ENCODE results near the gene CYP2W1.

Gene CYP2W1

GRCh38 chr7:994592-995308 lies 11.8 kb downstream of the CYP2W1 start:
- TF ChIP-seq MAX (IDR thresholded peaks at IDR 0.05; ENCODE audit: low read depth, low read length) = no peak
- TF ChIP-seq POLR2A (IDR thresholded peaks at IDR 0.05; ENCODE audit: extremely low read depth, insufficient read length) = no peak
- no peak for TF ChIP-seq CTCF (IDR thresholded peaks at IDR 0.05; ENCODE audit: low read depth, low read length)
- TF ChIP-seq MYC (IDR thresholded peaks at IDR 0.05; ENCODE audit: low read depth, low read length) = no peak
- DNase-seq (ENCODE audit: low read depth) = no peak
- no peak overlapping the region for H3K4me3 ChIP-seq (ENCODE audit: low read depth, low read length)

GRCh38 chr7:995571-995970 lies 12.6 kb downstream of the CYP2W1 start:
- no peak overlapping the region for H3K4me3 ChIP-seq (ENCODE audit: low read depth, low read length)
- no peak for DNase-seq (ENCODE audit: low read depth)
- TF ChIP-seq MAX (IDR thresholded peaks at IDR 0.05; ENCODE audit: low read depth, low read length) (no peak), MYC (IDR thresholded peaks at IDR 0.05; ENCODE audit: low read depth, low read length) (no peak), CTCF (IDR thresholded peaks at IDR 0.05; ENCODE audit: low read depth, low read length) (no peak), POLR2A (IDR thresholded peaks at IDR 0.05; ENCODE audit: extremely low read depth, insufficient read length) (no peak)

GRCh38 chr7:996079-996872 lies 13.3 kb downstream of the CYP2W1 start:
- no peak for DNase-seq (ENCODE audit: low read depth)
- TF ChIP-seq MYC (IDR thresholded peaks at IDR 0.05; ENCODE audit: low read depth, low read length) (no peak), POLR2A (IDR thresholded peaks at IDR 0.05; ENCODE audit: extremely low read depth, insufficient read length) (no peak), CTCF (IDR thresholded peaks at IDR 0.05; ENCODE audit: low read depth, low read length) (no peak), MAX (IDR thresholded peaks at IDR 0.05; ENCODE audit: low read depth, low read length) (no peak)
- H3K4me3 ChIP-seq (ENCODE audit: low read depth, low read length) = no peak overlapping the region

GRCh38 chr7:997404-998395 lies 14.7 kb downstream of the CYP2W1 start:
- TF ChIP-seq MAX (IDR thresholded peaks at IDR 0.05; ENCODE audit: low read depth, low read length) = no peak
- no peak for TF ChIP-seq MYC (IDR thresholded peaks at IDR 0.05; ENCODE audit: low read depth, low read length)
- no peak for TF ChIP-seq POLR2A (IDR thresholded peaks at IDR 0.05; ENCODE audit: extremely low read depth, insufficient read length)
- TF ChIP-seq CTCF (IDR thresholded peaks at IDR 0.05; ENCODE audit: low read depth, low read length) = no peak
- H3K4me3 ChIP-seq (ENCODE audit: low read depth, low read length) = no peak overlapping the region
- DNase-seq (ENCODE audit: low read depth) = no peak

- no peak overlapping the region for H3K4me3 ChIP-seq (ENCODE audit: low read depth, low read length)
- TF ChIP-seq MYC (IDR thresholded peaks at IDR 0.05; ENCODE audit: low read depth, low read length) (no peak), MAX (IDR thresholded peaks at IDR 0.05; ENCODE audit: low read depth, low read length) (no peak), CTCF (IDR thresholded peaks at IDR 0.05; ENCODE audit: low read depth, low read length) (no peak), POLR2A (IDR thresholded peaks at IDR 0.05; ENCODE audit: extremely low read depth, insufficient read length) (no peak)
- no peak for DNase-seq (ENCODE audit: low read depth)
Measured at GRCh38 chr7:999149-999879, 16.3 kb downstream of the CYP2W1 start.
